LNCaP clone FGC (cell line): Measurements from ENCODE around the gene DNAJC27.
A peak's percentile ranks its signal among the peaks of the same experiment; 100 is the strongest.

Experiments
- DNase-seq: peaks from one replicate; pipeline ENCODE4 v3.0.0-alpha.2; 2011; ENCODE audit warnings: low read depth
- H3K4me3 ChIP-seq: 2 replicates; pipeline ENCODE4 v1.5.1; 2011; ENCODE audit warnings: mild to moderate bottlenecking, low read depth, low read length, control low read depth
- CTCF ChIP-seq: IDR thresholded peaks from 2 replicates; pipeline ENCODE4 v1.5.1; 2012; ENCODE audit warnings: mild to moderate bottlenecking; ENCODE audit not compliant: control insufficient read depth, insufficient read depth; ENCODE audit errors: extremely low read depth

The DNAJC27 gene

DNA sequence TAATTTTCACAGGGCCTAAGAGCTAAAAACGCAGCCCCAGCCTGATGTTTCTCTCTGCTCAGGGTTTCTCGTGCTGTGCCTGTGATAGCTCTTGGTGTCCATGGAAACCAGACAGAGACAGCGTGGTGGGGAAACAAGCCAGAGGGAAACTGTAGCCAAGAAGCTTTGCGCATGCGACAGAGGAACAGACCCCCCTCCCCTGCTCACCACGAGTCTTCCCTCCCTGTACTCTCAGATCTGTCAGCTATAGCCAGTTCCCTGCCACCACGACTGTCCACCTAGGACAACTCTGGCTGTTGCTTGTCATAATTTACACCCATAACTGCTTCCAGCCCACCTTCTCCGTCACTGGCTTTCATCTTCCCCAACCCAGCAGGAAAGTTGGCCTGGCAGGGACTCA is 13.2 kb upstream of the DNAJC27 start:
- DNase-seq: no peak
- TF ChIP-seq CTCF: no peak
- H3K4me3 ChIP-seq: no peak overlapping the region

GRCh38 chr2:24981411-24982136 is 9.8 kb upstream of the DNAJC27 start:
- no peak for TF ChIP-seq CTCF
- no peak overlapping the region for H3K4me3 ChIP-seq
- DNase-seq: no peak

- no peak for TF ChIP-seq CTCF
- no peak overlapping the region for H3K4me3 ChIP-seq
- DNase-seq: no peak
Measured at GRCh38 chr2:24978661-24979060, 6.9 kb upstream of the DNAJC27 start.

DNA sequence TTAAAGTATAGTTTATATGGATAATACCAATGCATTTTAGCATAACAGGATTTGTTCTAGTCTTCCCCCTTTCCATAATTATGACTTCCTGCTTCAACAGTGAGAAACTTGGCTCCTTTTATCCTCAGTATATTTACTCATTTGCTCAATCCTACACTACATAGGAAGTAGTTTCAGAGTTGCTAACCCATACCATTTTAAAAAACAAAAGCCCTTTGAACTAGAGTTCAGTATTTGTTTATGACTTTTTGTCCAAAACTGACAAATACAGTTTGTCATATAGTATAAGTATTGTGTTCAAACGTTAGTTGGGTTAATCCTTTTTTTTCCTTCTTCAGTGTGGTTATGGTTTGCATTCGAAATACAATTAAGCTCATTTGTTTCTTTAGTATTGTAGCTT is 5.9 kb upstream of the DNAJC27 start:
- TF ChIP-seq CTCF: no peak
- no peak overlapping the region for H3K4me3 ChIP-seq
- no peak for DNase-seq

DNA sequence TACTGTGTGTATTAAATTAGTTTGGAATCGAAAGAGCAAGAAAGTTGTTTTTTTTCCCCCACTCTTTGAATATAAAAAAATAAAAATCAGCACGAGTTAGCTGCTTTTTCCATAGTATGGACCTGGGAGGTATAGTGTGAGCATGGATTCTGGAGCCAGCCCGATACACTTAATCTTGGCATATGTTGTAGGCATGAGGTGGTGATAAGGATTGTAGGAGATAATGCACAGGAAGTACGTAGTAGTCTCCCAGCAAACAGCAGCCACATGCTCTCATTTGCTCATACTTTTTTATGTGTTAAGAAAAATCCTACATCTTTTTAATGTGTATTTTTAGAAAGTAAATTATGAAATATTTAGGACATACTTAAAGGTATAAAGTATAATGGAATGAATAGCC is 2.1 kb upstream of the DNAJC27 start:
- H3K4me3 ChIP-seq: no peak overlapping the region
- no peak for TF ChIP-seq CTCF
- no peak for DNase-seq

DNA sequence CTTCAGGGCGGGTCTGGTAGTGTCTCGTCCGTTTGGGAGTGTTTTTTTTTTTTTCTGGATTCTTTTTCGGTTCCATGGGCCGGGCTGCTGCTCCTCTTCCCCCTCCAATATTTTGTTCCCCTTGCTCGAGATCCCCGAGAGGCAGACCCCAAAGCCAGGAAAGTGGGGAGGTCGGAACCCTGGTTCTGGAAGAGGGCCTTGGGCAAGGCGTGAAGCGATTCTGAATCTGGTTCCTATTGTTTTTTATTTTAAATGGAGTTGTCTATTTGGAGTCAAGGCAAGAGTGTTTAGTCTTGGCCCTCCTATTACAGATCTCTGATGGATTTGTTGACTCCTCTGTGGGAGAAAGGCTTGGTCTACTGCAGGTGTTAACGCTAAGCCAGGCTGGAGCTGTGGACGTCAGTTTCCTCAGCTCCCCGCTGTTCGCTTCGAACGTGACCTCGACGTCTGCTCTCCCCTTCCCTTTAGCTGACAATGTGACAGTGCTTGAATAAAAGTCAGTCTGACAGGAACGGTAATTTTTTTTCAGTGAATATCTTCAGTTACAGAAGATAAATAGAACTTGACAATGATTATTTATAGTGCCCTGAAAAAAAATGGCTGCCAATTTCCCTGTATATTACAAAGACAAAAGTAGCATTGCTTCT is 683 bp upstream of the DNAJC27 start:
- peak overlapping the region; percentile 96 for H3K4me3 ChIP-seq
- no peak for TF ChIP-seq CTCF
- no peak for DNase-seq

- no peak for TF ChIP-seq CTCF
- DNase-seq: no peak
- peak overlapping the region; percentile 96 for H3K4me3 ChIP-seq
Measured at GRCh38 chr2:24971286-24971535, 544 bp downstream of the DNAJC27 start.
